GM12878 (cell line): ENCODE data around the gene PTGR3. TPM values are rescaled to one million over a fixed set of nuclear protein-coding genes. Genes with fewer than 3 reads are reported as not detected.

Source experiments
- ATAC-seq: fragments of 200-7000 bp; cut with Tn5 transposase; 3 replicates; pipeline ENCODE4 v1.9.1; 2020; ENCODE audit warnings: mild to moderate bottlenecking, moderate library complexity
- BruUV-seq: library from RNA; stranded (reverse); fragments of 400-500 nt; replicated peaks from 2 replicates; lab custom pipeline; 2021; lab: Mats Ljungman, UMichigan
- CTCF ChIA-PET: fragments of 300-600 bp; sonication (Branson Sonifier 250); formaldehyde crosslinking; extraction: SDS; loops from one replicate; lab custom pipeline; 2021; ENCODE audit warnings: inconsistent platforms; lab: Yijun Ruan, JAX
- POLR2A ChIA-PET: fragments of 350-600 bp; formaldehyde crosslinking; extraction: SDS; loops from one replicate; lab custom pipeline; 2021; ENCODE audit warnings: inconsistent platforms; lab: Charles Lee
- RAD21 ChIA-PET: fragments of 300-600 bp; sonication (Branson Sonifier 250); formaldehyde crosslinking; loops from one replicate; lab custom pipeline; 2023; ENCODE audit warnings: antibody characterized with exemption; ENCODE audit not compliant: unreplicated experiment; lab: Charles Lee
- SMC1A ChIA-PET: fragments of 300-600 bp; sonication (Branson Sonifier 250); formaldehyde crosslinking; loops from one replicate; lab custom pipeline; 2023; ENCODE audit not compliant: unreplicated experiment, uncharacterized antibody; lab: Charles Lee
- DNase-seq: peaks from one replicate; pipeline ENCODE4 v3.0.0-alpha.2; 2011; ENCODE audit warnings: low read depth, low spot score
- FAIRE-seq: peaks from 3 replicates; lab custom pipeline; 2011; peaks lifted over from hg19 to GRCh38; lab: Jason Lieb, UNC
- H2AFZ ChIP-seq: 2 replicates; pipeline ENCODE4 v1.6.0; 2011; ENCODE audit warnings: low read depth, low read length, control low read depth; ENCODE audit not compliant: control insufficient read depth
- H3K27ac ChIP-seq: 2 replicates; pipeline ENCODE4 v1.5.1; 2011; ENCODE audit warnings: control low read depth; ENCODE audit not compliant: control insufficient read depth, insufficient read depth
- H3K27me3 ChIP-seq, 2 experiments: replicated peaks in 1 of 2; 2 replicates each; pipeline versions ENCODE4 v1.6.0 to v1.6.1; 2011; ENCODE audit warnings: low read length in 1 of 2; ENCODE audit not compliant: control insufficient read depth in 2 of 2, insufficient read depth in 2 of 2
- H3K36me3 ChIP-seq, 2 experiments: 2 replicates each; pipeline ENCODE4 v1.5.1; 2011; ENCODE audit warnings: low read length in 1 of 2; ENCODE audit not compliant: control insufficient read depth in 2 of 2, insufficient read depth in 2 of 2
- H3K4me1 ChIP-seq: 2 replicates; pipeline ENCODE4 v1.6.1; 2011; ENCODE audit warnings: mild to moderate bottlenecking, low read length, moderate library complexity, mixed read lengths; ENCODE audit not compliant: control insufficient read depth, insufficient read depth
- H3K4me2 ChIP-seq: 2 replicates; pipeline ENCODE4 v1.6.0; 2011; ENCODE audit warnings: control low read depth; ENCODE audit not compliant: control insufficient read depth, insufficient read depth
- H3K4me3 ChIP-seq: fragments of 200-600 bp; sonication (generic); 2 replicates; pipeline ENCODE4 v1.5.1; 2016
- H3K79me2 ChIP-seq: 2 replicates; pipeline ENCODE4 v1.6.0; 2011; ENCODE audit warnings: low read length; ENCODE audit not compliant: control insufficient read depth, insufficient read depth
- H3K9ac ChIP-seq: 2 replicates; pipeline ENCODE4 v1.8.0; 2011; ENCODE audit warnings: low read length, control low read depth, mixed read lengths; ENCODE audit not compliant: control insufficient read depth, insufficient read depth
- H3K9me3 ChIP-seq: replicated peaks from 3 replicates; pipeline ENCODE4 v1.5.1; 2011; ENCODE audit warnings: mild to moderate bottlenecking, low read length; ENCODE audit not compliant: control insufficient read depth, insufficient read depth
- H4K20me1 ChIP-seq: 2 replicates; pipeline ENCODE4 v1.6.0; 2011; ENCODE audit not compliant: control insufficient read depth, insufficient read depth
- ATF7 ChIP-seq: fragments of 450-650 bp; IDR thresholded peaks from 2 replicates; pipeline ENCODE4 v1.6.1; 2016; ENCODE audit warnings: low read depth, mild to moderate bottlenecking
- CUX1 ChIP-seq: IDR thresholded peaks from 2 replicates; pipeline ENCODE4 v1.6.1; 2012; ENCODE audit warnings: improper control_type of control experiment, low read depth, low read length; ENCODE audit not compliant: insufficient replicate concordance
- E2F4 ChIP-seq: IDR thresholded peaks from 2 replicates; pipeline ENCODE4 v1.6.1; 2012; ENCODE audit warnings: low read depth, low read length, improper control_type of control experiment
- GATAD2B ChIP-seq: fragments of 450-650 bp; conservative IDR thresholded peaks from 2 replicates; pipeline ENCODE4 v1.6.1; 2017; ENCODE audit warnings: low read depth, mild to moderate bottlenecking, moderate library complexity
- HDAC6 ChIP-seq: fragments of 200-600 bp; sonication (generic); IDR thresholded peaks from one replicate; pipeline ENCODE4 v1.8.0; 2017; ENCODE audit warnings: antibody characterized with exemption; ENCODE audit not compliant: unreplicated experiment
- RELB ChIP-seq: fragments of 450-650 bp; IDR thresholded peaks from 2 replicates; pipeline ENCODE4 v1.6.1; 2017; ENCODE audit warnings: low read depth, mild to moderate bottlenecking, moderate library complexity
- SMAD5 ChIP-seq: IDR thresholded peaks from 2 replicates; pipeline ENCODE4 v1.6.1; 2016; ENCODE audit warnings: antibody characterized with exemption, low read depth
- TCF7 ChIP-seq: IDR thresholded peaks from 2 replicates; pipeline ENCODE4 v1.6.1; 2014; ENCODE audit warnings: antibody characterized with exemption, borderline replicate concordance
- ZBTB11 ChIP-seq: fragments of 450-650 bp; formaldehyde crosslinking; IDR thresholded peaks from 2 replicates; pipeline ENCODE4 v1.5.0; 2022; ENCODE audit warnings: mild to moderate bottlenecking, missing genetic modification characterization
- ZNF217 ChIP-seq: fragments of 450-650 bp; IDR thresholded peaks from 2 replicates; pipeline ENCODE4 v1.6.1; 2017; ENCODE audit warnings: antibody characterized with exemption, mild to moderate bottlenecking
- WGBS: methylation state at CpG from one replicate; pipeline ENCODE4 v1.1.6; 2016; ENCODE audit warnings: low lambda C conversion rate; ENCODE audit not compliant: insufficient replicate concordance, insufficient coverage; ENCODE audit errors: missing lambda C conversion rate; 5-methylcytosine and 5-hydroxymethylcytosine counted together
- in situ Hi-C: fragments of 300-500 bp; cut with MboI; formaldehyde crosslinking; loops from 9 replicates; pipeline ENCODE4 v1.14.3; 2018; ENCODE audit warnings: mixed read lengths
- intact Hi-C: fragments of 100-400 bp; cut with micrococcal nuclease; formaldehyde crosslinking; loops from one replicate; pipeline ENCODE4 v1.14.2; 2022; ENCODE audit not compliant: unreplicated experiment
- polyA plus RNA-seq, 11 experiments: library from polyadenylated mRNA; depleted of rRNA in 4 of 11; unstranded in 6 of 11; stranded (reverse) in 5 of 11; fragments of >200 nt; fragmentation: Nextera tagmentation in 4 of 11; fragmentation: Illumina TruSeq in 1 of 11; extraction: Ambion mirVana in 4 of 11; extraction: Trizol in 1 of 11; gene quantifications; 1 replicate in 1 of 11; 2 replicates in 10 of 11; pipeline versions ENCODE4 v1.2.1 to v1.2.3, GENCODE V29; 2011 to 2016; ENCODE audit warnings: inconsistent platforms in 2 of 11, missing spikeins in 2 of 11, low read depth in 1 of 11
- total RNA-seq, 4 experiments: library from RNA; depleted of rRNA in 3 of 4; stranded (reverse); fragments of >200 nt in 3 of 4; fragmentation: Illumina TruSeq in 1 of 4; extraction: Trizol in 1 of 4; gene quantifications; 2 replicates each; pipeline versions ENCODE4 v1.2.1 to v1.2.3, GENCODE V29; 2013 to 2021

The PTGR3 gene
- total and polyA plus RNA-seq, 10 of the 15 experiments (the other 5 are each of a cell fraction or from before 2014, with no cell fraction given) = 6.2 to 69.8 (median 21.9) TPM

DNA sequence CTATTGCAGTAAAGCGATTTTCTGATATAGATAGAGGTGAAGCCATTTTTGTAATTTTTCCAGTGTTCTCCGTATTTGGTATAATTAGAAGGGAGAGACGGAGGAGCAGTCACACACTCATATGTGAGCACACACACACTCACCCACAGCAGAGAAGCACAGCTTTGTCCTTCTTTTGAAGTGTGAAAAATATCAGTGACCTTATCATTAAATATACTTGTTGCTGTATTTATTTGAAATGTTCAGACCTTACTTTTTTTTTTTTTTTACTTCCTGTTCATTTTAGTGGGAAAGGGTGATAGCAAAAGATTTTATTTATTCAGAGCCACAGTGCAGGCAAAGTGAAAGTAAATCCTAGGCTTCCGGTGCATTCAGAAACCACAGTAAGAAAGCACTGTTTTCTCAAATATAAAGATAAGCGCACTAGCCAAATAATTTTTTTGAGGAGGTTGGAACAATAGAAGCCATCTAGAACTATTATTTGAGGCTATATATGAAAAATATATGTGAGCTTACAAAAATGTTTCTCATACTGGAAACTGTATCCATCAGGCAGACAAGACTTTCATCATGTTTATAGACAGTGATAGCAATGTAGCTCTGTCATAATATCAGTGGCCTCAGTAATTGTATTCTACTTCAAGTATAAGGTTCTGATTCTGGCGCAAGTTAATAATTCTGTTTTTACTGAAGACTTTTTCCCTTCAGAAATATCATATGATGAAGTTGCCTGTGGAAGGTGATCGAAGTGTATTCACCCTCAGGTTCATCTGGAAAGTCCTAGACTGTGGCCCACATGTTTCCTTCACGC is 38.9 kb upstream of the PTGR3 start:
- Histone ChIP-seq H3K4me3 (peak overlapping the region; percentile 49), H3K4me2 (peak overlapping the region; percentile 88), H3K36me3 (no peaks in the 10 kb centered on the region), H3K27ac (peak overlapping the region; percentile 83), H3K4me1 (peaks cover 14% of the 10 kb centered on the region), H2AFZ (peak overlapping the region; percentile 82), H3K79me2 (peaks cover 25% of the 10 kb centered on the region), H3K27me3 (no peaks in the 10 kb centered on the region), H3K9ac (peak overlapping the region; percentile 65), H3K9me3 (no peaks in the 10 kb centered on the region), H4K20me1 (no peaks in the 10 kb centered on the region)
- ATAC-seq (peak; percentile 73), FAIRE-seq (no peak), DNase-seq (no peak)
- CTCF ChIA-PET = no interaction called here
- intact Hi-C loops (no loop called here), in situ Hi-C loops (no loop called here)
- no TSS peak for BruUV-seq
- SMC1A ChIA-PET = interaction anchor here (0.6 to 0.9 kb wide), 2 partner anchors 14 to 664 kb away, joined by 3 read pairs; no protein-coding TSS in a partner anchor
- POLR2A ChIA-PET = interaction anchor here (0.7 kb wide), 2 partner anchors 19 to 567 kb away, joined by 3 to 4 read pairs; no protein-coding TSS in a partner anchor
- WGBS = 91% methylated on average over 8 of the region's 8 CpGs
- RAD21 ChIA-PET = interaction anchor here (0.6 to 1.0 kb wide), 3 partner anchors 10 to 38 kb away, joined by 3 read pairs; partner anchors contain the start of genes PTGR3 and TSHZ1
- TF ChIP-seq ZNF217 = no peak
- no peak for TF ChIP-seq GATAD2B
- no peak for TF ChIP-seq HDAC6
- TF ChIP-seq RELB = no peak
- no peak for TF ChIP-seq TCF7
- no peak for TF ChIP-seq ZBTB11 (CRISPR knock-in tag)
- TF ChIP-seq SMAD5 = no peak
- no peak for TF ChIP-seq E2F4
- no peak for TF ChIP-seq ATF7
- no peak for TF ChIP-seq CUX1
